HL-60 (cell line): ENCODE results near the gene KLHDC3.

ENCODE experiments used
- DNase-seq, 2 experiments: peaks; one replicate each; pipeline ENCODE4 v3.0.0-alpha.2; 2010 to 2020; ENCODE audit warnings: low read depth in 1 of 2, low spot score in 1 of 2
- H3K27ac ChIP-seq: fragments of 250-450 bp; sonication (Bioruptor Pico); replicated peaks from 2 replicates; pipeline ENCODE4 v1.5.1; 2020; ENCODE audit warnings: mild to moderate bottlenecking, moderate library complexity
- H3K27me3 ChIP-seq: fragments of 250-450 bp; sonication (Bioruptor Pico); 2 replicates; pipeline ENCODE4 v1.5.1; 2021; ENCODE audit warnings: mild to moderate bottlenecking, moderate library complexity; ENCODE audit not compliant: insufficient read depth, poor library complexity, severe bottlenecking
- H3K4me3 ChIP-seq: replicated peaks from 2 replicates; pipeline ENCODE4 v1.5.1; 2011; ENCODE audit warnings: mild to moderate bottlenecking, control low read depth, low read length; ENCODE audit not compliant: insufficient read depth
- CTCF ChIP-seq: IDR thresholded peaks from one replicate; pipeline ENCODE4 v1.5.1; 2011; ENCODE audit warnings: low read length, control low read depth, inconsistent platforms; ENCODE audit not compliant: insufficient read depth
- GABPA ChIP-seq: IDR thresholded peaks from 2 replicates; pipeline ENCODE4 v1.6.1; 2012; ENCODE audit warnings: low read depth
- POLR2AphosphoS5 ChIP-seq: IDR thresholded peaks from 2 replicates; pipeline ENCODE4 v1.6.1; 2012; ENCODE audit warnings: low read depth
- SPI1 ChIP-seq: IDR thresholded peaks from 2 replicates; pipeline ENCODE4 v1.6.1; 2012; ENCODE audit warnings: low read depth, mild to moderate bottlenecking, borderline replicate concordance
- TF ChIP-seq, protein P1 (sequence below): IDR thresholded peaks from 2 replicates; pipeline ENCODE4 v1.6.1; 2012; ENCODE audit warnings: low read depth; ENCODE audit not compliant: insufficient replicate concordance

KLHDC3 gene

DNA sequence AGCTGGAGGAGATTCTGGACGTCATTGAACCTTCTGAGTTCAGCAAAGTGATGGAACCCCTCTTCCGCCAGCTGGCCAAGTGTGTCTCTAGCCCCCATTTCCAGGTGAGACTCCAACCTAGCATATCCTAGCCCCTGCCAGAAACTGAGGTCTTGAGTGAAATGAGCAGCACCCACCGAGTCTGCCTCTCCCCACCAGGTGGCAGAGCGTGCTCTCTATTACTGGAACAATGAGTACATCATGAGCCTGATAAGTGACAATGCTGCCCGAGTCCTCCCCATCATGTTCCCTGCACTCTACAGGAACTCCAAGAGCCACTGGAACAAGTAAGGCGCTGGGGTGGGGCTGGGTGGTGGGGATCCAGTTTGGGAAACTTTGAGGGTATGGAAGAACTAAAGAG lies 4.9 kb upstream of the KLHDC3 start:
- Histone ChIP-seq H3K27ac (no peak overlapping the region), H3K4me3 (no peak overlapping the region), H3K27me3 (no peaks in the 10 kb centered on the region)
- DNase-seq, result peak in 1 of 2 experiments; percentile 53
- TF ChIP-seq, protein P1, sequence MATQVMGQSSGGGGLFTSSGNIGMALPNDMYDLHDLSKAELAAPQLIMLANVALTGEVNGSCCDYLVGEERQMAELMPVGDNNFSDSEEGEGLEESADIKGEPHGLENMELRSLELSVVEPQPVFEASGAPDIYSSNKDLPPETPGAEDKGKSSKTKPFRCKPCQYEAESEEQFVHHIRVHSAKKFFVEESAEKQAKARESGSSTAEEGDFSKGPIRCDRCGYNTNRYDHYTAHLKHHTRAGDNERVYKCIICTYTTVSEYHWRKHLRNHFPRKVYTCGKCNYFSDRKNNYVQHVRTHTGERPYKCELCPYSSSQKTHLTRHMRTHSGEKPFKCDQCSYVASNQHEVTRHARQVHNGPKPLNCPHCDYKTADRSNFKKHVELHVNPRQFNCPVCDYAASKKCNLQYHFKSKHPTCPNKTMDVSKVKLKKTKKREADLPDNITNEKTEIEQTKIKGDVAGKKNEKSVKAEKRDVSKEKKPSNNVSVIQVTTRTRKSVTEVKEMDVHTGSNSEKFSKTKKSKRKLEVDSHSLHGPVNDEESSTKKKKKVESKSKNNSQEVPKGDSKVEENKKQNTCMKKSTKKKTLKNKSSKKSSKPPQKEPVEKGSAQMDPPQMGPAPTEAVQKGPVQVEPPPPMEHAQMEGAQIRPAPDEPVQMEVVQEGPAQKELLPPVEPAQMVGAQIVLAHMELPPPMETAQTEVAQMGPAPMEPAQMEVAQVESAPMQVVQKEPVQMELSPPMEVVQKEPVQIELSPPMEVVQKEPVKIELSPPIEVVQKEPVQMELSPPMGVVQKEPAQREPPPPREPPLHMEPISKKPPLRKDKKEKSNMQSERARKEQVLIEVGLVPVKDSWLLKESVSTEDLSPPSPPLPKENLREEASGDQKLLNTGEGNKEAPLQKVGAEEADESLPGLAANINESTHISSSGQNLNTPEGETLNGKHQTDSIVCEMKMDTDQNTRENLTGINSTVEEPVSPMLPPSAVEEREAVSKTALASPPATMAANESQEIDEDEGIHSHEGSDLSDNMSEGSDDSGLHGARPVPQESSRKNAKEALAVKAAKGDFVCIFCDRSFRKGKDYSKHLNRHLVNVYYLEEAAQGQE, result no peak
- TF ChIP-seq GABPA, result no peak
- TF ChIP-seq CTCF, result peak; percentile 76
- TF ChIP-seq POLR2AphosphoS5, result no peak

DNA sequence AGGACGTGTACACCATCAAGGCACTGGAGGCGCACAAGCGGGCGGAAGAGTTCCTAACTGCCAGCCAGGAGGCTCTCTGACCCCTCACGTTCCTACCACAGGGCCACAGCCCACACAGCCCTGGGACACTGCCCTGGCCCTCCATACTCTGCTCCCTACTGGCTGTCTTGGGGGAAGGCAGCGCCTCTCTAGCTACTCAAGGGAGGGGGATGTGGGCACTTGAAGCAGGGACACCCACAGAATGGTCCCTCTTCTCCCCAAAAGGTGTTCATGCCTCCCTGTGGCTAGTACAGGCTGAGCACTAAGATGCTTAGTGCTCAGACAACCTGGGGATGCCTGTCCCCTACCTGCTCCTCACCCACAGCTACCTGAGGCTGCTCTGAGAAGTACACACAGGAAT lies 2.8 kb upstream of the KLHDC3 start:
- no peak overlapping the region for H3K27ac ChIP-seq
- no peak overlapping the region for H3K4me3 ChIP-seq
- TF ChIP-seq POLR2AphosphoS5 (no peak), SPI1 (no peak), CTCF (no peak), GABPA (no peak)
- TF ChIP-seq, protein P1, result no peak
- no peak for DNase-seq
- no peaks in the 10 kb centered on the region for H3K27me3 ChIP-seq

GRCh38 chr6:43012364-43012763 lies 1.7 kb upstream of the KLHDC3 start:
- TF ChIP-seq CTCF (no peak), GABPA (no peak), POLR2AphosphoS5 (no peak), SPI1 (no peak)
- TF ChIP-seq, protein P1, result no peak
- Histone ChIP-seq H3K4me3 (no peak overlapping the region), H3K27ac (no peak overlapping the region), H3K27me3 (no peaks in the 10 kb centered on the region)
- no peak for DNase-seq
